Measurements from ENCODE around the gene AUH. TPM values are rescaled to one million over a fixed set of nuclear protein-coding genes. Genes with fewer than 3 reads are reported as not detected.

AUH gene
- total and polyA plus RNA-seq, 2 donors (not counting 1 experiment from before 2014, with no cell fraction given) = 5.2 to 29.1 TPM

DNA sequence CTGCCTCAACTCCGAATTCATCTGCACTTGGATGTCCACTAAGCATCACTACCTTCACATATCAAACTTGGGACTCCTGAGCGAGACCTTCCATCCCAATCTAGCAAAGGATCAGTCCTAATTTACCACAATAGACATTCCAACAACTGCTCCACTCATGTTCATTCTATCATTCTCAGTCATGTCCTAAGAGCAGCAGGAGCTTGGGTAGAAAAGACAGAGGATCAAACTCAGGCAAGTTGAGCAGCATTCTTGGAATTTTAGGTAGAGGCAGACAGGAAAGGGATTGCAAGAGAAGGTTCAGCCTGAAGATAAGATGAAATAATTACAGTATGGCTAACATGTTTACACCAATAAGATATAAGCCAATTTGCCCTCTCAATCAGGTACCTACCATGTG is 51.7 kb downstream of the AUH start:
- 92% methylated on average over 2 of the region's 2 CpGs for WGBS (ENCODE audit: insufficient coverage)
- POLR2A ChIA-PET = no interaction called here
- Histone ChIP-seq H2AFZ (ENCODE audit: insufficient read depth, low read depth, low read length, poor library complexity, severe bottlenecking) (no peak overlapping the region), H3K79me2 (ENCODE audit: control insufficient read depth, insufficient read depth, low read length) (no peaks in the 10 kb centered on the region), H3K9ac (ENCODE audit: low read length) (no peak overlapping the region), H4K20me1 (ENCODE audit: control insufficient read depth, insufficient read depth, low read length, poor library complexity, severe bottlenecking) (peaks cover 8% of the 10 kb centered on the region), H3K4me2 (replicated peaks; ENCODE audit: low read depth, low read length, poor library complexity, severe bottlenecking) (no peak overlapping the region), H3K27me3 (replicated peaks in 1 of 4; ENCODE audit: control extremely low read depth in 1 of 4, control insufficient read depth in 3 of 4, insufficient read depth in 4 of 4, low read length in 3 of 4) (no peaks in the 10 kb centered on the region), H3K36me3 (replicated peaks in 1 of 2; ENCODE audit: control extremely low read depth in 1 of 2, control insufficient read depth in 1 of 2, extremely low read depth in 1 of 2, insufficient read depth in 2 of 2, low read length in 1 of 2) (peaks cover 0 to 4% of the 10 kb centered on the region in 2 experiments), H3K4me3 (ENCODE audit: control extremely low read depth in 1 of 5, extremely low read depth in 1 of 5, insufficient read depth in 1 of 5, low read depth in 2 of 5, low read length in 4 of 5) (no peak overlapping the region), H3K9me3 (ENCODE audit: control extremely low read depth in 1 of 3, control insufficient read depth in 2 of 3, insufficient read depth in 1 of 3, low read length in 2 of 3) (no peaks in the 10 kb centered on the region), H3K4me1 (ENCODE audit: control insufficient read depth in 2 of 2, insufficient read depth in 2 of 2, low read length in 2 of 2) (no peaks in the 10 kb centered on the region), H3K27ac (ENCODE audit: low read length in 2 of 2) (no peak overlapping the region)
- Mint-ChIP-seq H3K4me3 (no peak overlapping the region), H3K27ac (no peak overlapping the region), H3K27me3 (no peaks in the 10 kb centered on the region), H3K9me3 (ENCODE audit: insufficient read depth) (no peaks in the 10 kb centered on the region), H3K4me1 (peaks cover 2% of the 10 kb centered on the region)
- intact Hi-C loops (cut with micrococcal nuclease) = no loop called here
- ATAC-seq (ENCODE audit: low read depth) (no peak), DNase-seq (no peak)
- CTCF ChIA-PET = no interaction called here
- no peak for TF ChIP-seq CTCF (IDR thresholded peaks at IDR 0.05)
- no peak for TF ChIP-seq EZH2 (IDR thresholded peaks at IDR 0.05; ENCODE audit: borderline replicate concordance, insufficient read depth, low read depth, low read length, poor library complexity, severe bottlenecking)

DNA sequence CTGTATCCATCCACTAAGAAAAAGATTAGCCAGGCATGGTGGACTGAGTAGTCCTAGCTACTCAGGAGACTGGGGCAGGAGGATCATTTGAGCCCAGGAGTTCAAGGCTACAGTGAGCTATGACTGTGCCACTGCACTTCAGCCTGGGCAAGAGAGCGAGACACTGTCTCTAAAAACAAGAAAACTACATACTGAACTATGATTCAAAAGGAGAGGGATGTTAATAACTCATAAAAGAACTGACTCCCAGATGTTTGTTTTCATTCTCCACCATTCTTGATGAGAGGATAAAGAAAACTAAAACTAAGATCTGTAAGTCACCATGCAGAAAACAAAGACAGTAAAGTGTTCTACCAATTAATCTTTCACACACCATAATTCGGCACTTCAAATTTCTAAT is 53.5 kb downstream of the AUH start:
- H3K4me2 ChIP-seq (replicated peaks; ENCODE audit: low read depth, low read length, poor library complexity, severe bottlenecking) = no peak overlapping the region
- no CpG with 5 or more reads among the region's 2 CpGs for WGBS (ENCODE audit: insufficient coverage)
- H3K27me3 ChIP-seq (replicated peaks in 1 of 4; ENCODE audit: control extremely low read depth in 1 of 4, control insufficient read depth in 3 of 4, insufficient read depth in 4 of 4, low read length in 3 of 4) = no peaks in the 10 kb centered on the region
- no peak for DNase-seq
- no peaks in the 10 kb centered on the region for H3K79me2 ChIP-seq (ENCODE audit: control insufficient read depth, insufficient read depth, low read length)
- no peaks in the 10 kb centered on the region for H3K9me3 ChIP-seq (ENCODE audit: control extremely low read depth in 1 of 3, control insufficient read depth in 2 of 3, insufficient read depth in 1 of 3, low read length in 2 of 3)
- no peak overlapping the region for H3K4me3 ChIP-seq (ENCODE audit: control extremely low read depth in 1 of 5, extremely low read depth in 1 of 5, insufficient read depth in 1 of 5, low read depth in 2 of 5, low read length in 4 of 5)
- peaks cover 8% of the 10 kb centered on the region for H4K20me1 ChIP-seq (ENCODE audit: control insufficient read depth, insufficient read depth, low read length, poor library complexity, severe bottlenecking)
- no peaks in the 10 kb centered on the region for H3K4me1 ChIP-seq (ENCODE audit: control insufficient read depth in 2 of 2, insufficient read depth in 2 of 2, low read length in 2 of 2)
- Mint-ChIP-seq H3K27ac (no peak overlapping the region), H3K27me3 (no peaks in the 10 kb centered on the region), H3K4me3 (no peak overlapping the region), H3K4me1 (peaks cover 2% of the 10 kb centered on the region), H3K9me3 (ENCODE audit: insufficient read depth) (no peaks in the 10 kb centered on the region)
- no peak for ATAC-seq (ENCODE audit: low read depth)
- H2AFZ ChIP-seq (ENCODE audit: insufficient read depth, low read depth, low read length, poor library complexity, severe bottlenecking) = no peak overlapping the region
- POLR2A ChIA-PET = no interaction called here
- CTCF ChIA-PET = no interaction called here
- TF ChIP-seq CTCF (IDR thresholded peaks at IDR 0.05) (no peak), EZH2 (IDR thresholded peaks at IDR 0.05; ENCODE audit: borderline replicate concordance, insufficient read depth, low read depth, low read length, poor library complexity, severe bottlenecking) (no peak)
- H3K27ac ChIP-seq (ENCODE audit: low read length in 2 of 2) = no peak overlapping the region
- H3K36me3 ChIP-seq (replicated peaks in 1 of 2; ENCODE audit: control extremely low read depth in 1 of 2, control insufficient read depth in 1 of 2, extremely low read depth in 1 of 2, insufficient read depth in 2 of 2, low read length in 1 of 2) = peaks cover 0 to 4% of the 10 kb centered on the region in 2 experiments
- H3K9ac ChIP-seq (ENCODE audit: low read length) = no peak overlapping the region
- intact Hi-C loops (cut with micrococcal nuclease) = no loop called here

All from B cell (primary cell).